Activated CD4-positive, alpha-beta T cell treated with anti-CD3 and anti-CD28 coated beads, Interleukin-2, amount 50 U/mL, for 4 hours (primary cell): ENCODE results near the gene ZNF655.
"Not testable (repeated sequence)": the region's sequence is repeated elsewhere in the genome, so short reads cannot be mapped to it uniquely, and the experiment has no call there.

Experiments
- DNase-seq, 2 experiments: peaks; one replicate each; pipeline ENCODE4 v3.0.0-alpha.2; 2020

The ZNF655 gene

GRCh38 chr7:99560834-99561736, 2.6 kb downstream of the ZNF655 start:
- no peak for DNase-seq

- no peak for DNase-seq
Measured at GRCh38 chr7:99561737-99562051, 3.3 kb downstream of the ZNF655 start.

GRCh38 chr7:99562114-99562784, 3.8 kb downstream of the ZNF655 start:
- DNase-seq: no peak

- DNase-seq: peak; percentile 11 to 15
Measured at GRCh38 chr7:99562832-99563231, 4.4 kb downstream of the ZNF655 start.

GRCh38 chr7:99563650-99564049, 5.2 kb downstream of the ZNF655 start:
- no peak for DNase-seq

GRCh38 chr7:99568770-99569169, 10.3 kb downstream of the ZNF655 start:
- DNase-seq: not testable (repeated sequence)

GRCh38 chr7:99571768-99572167, 13.3 kb downstream of the ZNF655 start:
- no peak for DNase-seq

- no peak for DNase-seq
Measured at GRCh38 chr7:99573257-99573656, 14.8 kb downstream of the ZNF655 start.

GRCh38 chr7:99576251-99576650, 17.8 kb downstream of the ZNF655 start:
- DNase-seq: no peak

- no peak for DNase-seq
Measured at GRCh38 chr7:99579281-99579955, 21.0 kb downstream of the ZNF655 start.

- peak; percentile 59 to 60 for DNase-seq
Measured at GRCh38 chr7:99579956-99580777, 21.7 kb downstream of the ZNF655 start.

- not testable (repeated sequence) for DNase-seq
Measured at GRCh38 chr7:99580778-99581332, 22.4 kb downstream of the ZNF655 start.

- no peak for DNase-seq
Measured at GRCh38 chr7:99588868-99589267, 30.4 kb downstream of the ZNF655 start.

- no peak for DNase-seq
Measured at GRCh38 chr7:99594948-99595745, 36.7 kb downstream of the ZNF655 start.

GRCh38 chr7:99596408-99596955, 38.0 kb downstream of the ZNF655 start:
- DNase-seq: no peak

- no peak for DNase-seq
Measured at GRCh38 chr7:99597762-99598501, 39.5 kb downstream of the ZNF655 start, which contains the start of gene TMEM225B. Gene TMEM225B, plus strand, starts transcription at chr7:99598267. Its CDS starts 6,122 bp downstream, at chr7:99604389.

- no peak for DNase-seq
Measured at GRCh38 chr7:99599836-99600235, 41.4 kb downstream of the ZNF655 start.

GRCh38 chr7:99601656-99602310, 43.3 kb downstream of the ZNF655 start:
- no peak for DNase-seq

- no peak for DNase-seq
Measured at GRCh38 chr7:99605527-99605926, 47.1 kb downstream of the ZNF655 start.

- DNase-seq: no peak
Measured at GRCh38 chr7:99606531-99606930, 48.1 kb downstream of the ZNF655 start.
